GM19452 (cell line): Measurements from ENCODE around the gene DEGS2.
A peak's percentile ranks its signal among the peaks of the same experiment; 100 is the strongest.

Experiments used
- ATAC-seq: cut with Tn5 transposase; IDR thresholded peaks from one replicate; pipeline ENCODE4 v1.9.1; 2021; ENCODE audit not compliant: unreplicated experiment

Gene DEGS2

DNA sequence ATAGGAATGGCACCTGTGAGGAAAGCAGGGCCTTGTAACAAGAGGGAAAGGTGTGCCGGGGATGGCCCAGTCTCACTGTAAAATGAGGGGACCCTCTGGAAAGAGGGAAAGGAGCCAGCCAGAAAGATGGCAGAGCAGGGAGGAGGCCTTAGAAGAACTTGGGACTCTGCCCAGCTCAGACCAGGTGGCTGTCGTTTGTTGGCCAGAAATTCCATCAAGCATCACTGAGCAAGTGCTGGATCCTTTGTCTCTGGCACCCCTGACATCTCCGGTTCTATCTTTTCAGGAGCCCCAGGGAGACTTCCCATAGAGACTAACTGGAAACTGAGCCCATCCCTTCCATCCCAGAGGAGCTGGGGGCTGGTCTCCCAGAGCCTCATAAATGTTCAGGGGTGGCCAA lies 43.3 kb downstream of the DEGS2 start:
- no peak for ATAC-seq

DNA sequence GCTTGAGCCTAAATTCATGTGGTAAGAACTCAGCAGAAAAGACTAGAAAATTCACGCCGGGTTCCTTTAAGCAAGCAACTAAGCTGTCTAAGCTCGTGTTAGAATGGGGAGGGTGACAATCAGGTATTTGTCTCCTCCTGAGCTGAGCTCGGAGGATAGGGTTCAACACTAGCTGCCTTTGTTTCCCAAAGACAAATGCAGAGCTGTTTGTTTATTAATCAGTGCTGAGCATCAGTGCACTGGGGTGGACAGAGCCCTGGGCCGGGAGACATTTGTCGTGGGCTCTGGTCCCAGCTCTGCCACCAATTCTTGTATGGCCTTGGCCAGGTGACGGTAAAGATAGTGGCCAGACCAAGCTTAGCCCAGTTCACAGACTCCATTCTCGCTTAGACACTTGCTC lies 43.7 kb downstream of the DEGS2 start:
- no peak for ATAC-seq

DNA sequence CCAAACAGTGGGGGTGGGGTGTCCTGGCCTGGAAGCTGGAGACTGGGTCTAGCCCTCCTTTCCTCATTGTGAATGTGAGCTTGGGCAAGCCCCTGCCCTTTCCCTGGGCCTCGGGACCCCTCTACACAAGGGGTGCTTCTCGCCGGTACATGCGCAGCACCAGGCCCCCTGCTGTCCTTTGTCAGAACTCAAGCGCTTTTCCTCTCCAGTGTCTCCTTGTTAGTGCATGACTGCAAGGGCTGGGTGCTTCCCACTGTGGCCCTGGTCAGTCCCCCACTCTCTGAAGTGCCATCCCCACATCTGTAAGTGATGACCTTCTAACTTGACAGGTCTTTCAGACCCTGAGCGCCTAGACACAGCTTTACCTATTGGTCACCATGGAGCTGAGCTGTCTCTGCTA lies 44.2 kb downstream of the DEGS2 start:
- ATAC-seq = no peak

DNA sequence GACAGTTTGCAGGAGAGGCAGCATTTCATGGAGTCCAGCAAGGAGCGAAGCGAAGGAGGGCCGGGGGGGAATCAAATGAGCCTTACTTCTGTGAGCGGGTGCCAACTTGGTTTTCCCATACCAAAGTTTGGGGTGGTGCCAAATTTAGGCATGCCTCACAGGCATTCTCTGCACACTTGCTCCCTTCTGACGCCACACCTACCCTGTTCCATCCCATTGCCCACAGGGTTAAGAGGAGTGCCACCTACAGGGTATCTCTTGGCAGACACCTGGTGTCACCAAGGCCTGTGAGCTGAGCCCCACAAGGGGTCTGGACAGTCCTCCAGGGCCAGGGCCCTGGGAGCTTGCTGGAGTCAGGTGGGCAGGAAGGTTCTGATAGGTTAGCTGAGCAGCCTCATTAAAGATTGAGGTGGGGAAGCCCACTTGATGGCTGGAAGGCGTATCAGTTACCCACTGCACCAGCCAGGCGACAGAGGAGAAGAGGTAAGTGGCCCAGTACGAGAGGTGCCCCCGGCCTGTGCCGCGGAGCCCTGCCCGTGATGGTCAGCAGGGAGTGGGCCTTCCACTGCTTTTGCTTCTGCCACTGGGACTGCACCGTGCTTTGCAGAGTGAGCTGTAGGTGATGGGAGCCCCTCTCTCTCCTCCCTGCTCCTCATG lies 45.2 kb downstream of the DEGS2 start:
- ATAC-seq = no peak

GRCh38 chr14:100111931-100112704 lies 47.3 kb downstream of the DEGS2 start:
- no peak for ATAC-seq

GRCh38 chr14:100110816-100111215 lies 48.6 kb downstream of the DEGS2 start:
- no peak for ATAC-seq

- no peak for ATAC-seq
These were observed 49.9 kb downstream of the DEGS2 start for GRCh38 chr14:100109594-100109955.

DNA sequence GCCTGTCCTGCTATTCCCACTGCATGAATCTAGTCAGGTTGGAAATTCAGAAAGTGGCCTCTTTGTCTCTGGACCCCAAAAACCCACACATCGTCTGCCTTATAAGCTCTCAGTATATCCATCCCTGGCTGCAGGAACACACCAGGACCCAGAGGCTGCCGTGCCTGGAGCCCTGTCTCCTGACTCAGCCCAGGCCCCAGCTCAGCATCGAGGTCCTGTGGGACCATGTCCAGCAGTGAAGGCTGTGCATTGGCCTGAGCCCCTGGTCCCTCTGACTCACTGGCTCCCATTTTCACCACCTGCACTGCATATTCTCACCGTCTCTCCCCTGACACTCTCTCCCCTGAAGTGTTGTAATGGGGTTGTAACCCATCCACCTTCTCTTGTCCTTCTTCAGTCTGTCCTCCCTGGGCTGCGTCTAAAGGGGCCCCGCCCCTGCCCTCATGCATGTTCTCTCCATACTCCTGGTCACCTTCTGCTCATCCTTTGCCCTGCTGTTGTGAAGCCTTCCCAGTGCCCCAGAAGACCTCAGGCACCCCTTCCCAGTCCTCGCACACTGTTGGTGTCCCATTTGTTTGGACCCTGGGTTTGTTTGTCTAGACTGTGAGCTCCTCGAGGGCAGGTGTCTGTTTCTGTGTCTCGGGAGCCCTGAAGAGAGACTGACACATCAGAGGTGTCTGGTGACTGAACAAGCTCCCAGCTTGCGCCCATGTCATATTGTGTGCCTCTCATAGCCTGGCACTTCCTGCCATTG lies 50.4 kb downstream of the DEGS2 start:
- ATAC-seq = no peak

GRCh38 chr14:100108042-100108825 lies 51.2 kb downstream of the DEGS2 start:
- ATAC-seq = peak; percentile 72

DNA sequence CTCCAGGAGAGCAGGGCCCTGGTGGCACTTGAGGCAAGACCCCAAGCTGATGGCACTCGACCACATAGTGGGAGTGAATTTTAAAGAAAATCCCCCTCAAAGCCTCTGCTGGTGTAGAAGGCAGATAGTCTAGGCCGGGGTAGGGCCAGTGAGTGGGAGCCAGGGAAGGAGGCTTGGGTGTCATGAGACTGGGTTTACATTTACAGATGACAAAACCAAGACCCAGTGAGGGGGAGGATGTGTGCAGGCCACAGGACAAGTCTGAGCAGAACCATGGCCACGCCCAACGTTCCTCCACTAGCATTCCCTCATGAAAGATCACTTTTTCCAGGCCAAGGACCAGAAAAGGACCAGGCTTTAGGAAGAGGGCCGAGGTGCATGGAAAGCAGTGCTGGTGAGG lies 52.2 kb downstream of the DEGS2 start:
- ATAC-seq = no peak

GRCh38 chr14:100106250-100107112 lies 53.0 kb downstream of the DEGS2 start:
- no peak for ATAC-seq

- ATAC-seq = no peak
These were observed 53.9 kb downstream of the DEGS2 start for GRCh38 chr14:100105357-100106169.

DNA sequence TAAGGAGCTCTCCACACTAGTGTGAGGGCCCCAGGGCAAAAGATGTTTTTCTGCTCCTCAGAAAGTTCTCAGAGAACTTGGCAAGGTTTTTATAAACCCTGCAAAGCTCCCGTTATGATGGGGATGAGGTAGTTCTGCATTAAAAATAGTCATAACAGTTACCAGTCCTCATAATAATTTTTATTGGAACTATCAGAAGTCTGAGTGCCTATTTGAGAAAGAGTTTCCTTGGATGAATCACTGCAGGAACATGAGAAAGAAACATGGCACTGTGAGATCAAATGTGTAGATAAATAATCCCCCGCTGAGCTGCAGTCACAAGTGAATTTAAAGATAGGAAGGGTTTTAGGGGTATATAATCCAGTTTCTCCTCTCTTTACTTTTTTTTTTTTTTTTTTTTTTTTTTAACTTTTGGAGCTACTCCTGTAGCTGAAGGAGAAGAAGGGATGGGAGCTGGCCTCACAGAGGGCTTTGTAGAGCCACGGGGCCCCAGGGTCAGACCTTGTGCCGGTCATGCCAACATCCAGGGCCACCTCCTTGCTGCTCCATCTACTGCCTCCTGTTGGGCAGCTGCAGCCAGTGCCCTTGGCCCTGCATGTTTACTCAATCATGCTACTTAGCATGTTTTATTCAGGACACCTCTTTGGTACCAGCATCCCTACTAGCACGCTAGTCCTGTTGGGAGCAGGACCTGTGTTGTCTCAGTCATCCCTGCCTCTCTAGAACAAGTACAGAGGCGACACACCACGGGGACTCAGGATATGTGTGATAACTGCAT lies 54.7 kb downstream of the DEGS2 start:
- no peak for ATAC-seq

GRCh38 chr14:100104006-100104352 lies 55.5 kb downstream of the DEGS2 start:
- no peak for ATAC-seq

DNA sequence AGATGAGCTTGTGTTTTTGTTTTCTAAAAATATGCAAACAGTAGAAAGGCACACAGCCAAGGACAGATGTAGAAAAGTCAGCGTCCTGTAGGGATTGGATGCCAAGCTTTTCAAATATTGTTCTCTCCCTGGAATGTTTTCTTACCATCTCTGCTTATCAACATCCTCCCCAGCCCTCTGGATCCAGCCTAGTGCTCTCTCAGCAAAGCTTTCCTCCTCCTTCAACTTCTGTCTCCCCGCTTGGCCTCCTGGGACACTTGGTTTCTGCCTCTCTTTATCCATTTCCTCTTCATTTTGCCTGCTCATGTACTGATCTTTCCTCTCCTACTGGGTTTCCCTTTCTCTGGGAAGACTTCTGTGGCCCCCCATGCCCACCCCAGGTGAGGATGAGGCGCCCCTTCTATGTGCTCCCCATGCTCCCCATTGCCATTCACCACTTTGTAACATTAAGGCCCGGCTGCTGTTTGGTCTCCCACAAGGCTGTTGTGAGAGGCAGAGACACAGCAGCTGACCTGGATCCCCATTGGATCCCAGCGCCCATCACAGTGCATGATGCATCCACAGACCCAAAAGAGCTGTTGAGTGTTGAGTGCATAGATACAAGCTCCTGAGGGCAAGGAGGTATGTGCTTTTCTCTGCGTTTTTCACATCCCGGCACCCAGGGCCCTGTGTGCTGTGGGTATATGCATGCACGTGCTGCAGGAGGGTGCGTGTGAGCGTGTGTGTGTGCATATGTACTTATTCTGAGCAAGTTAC lies 56.0 kb downstream of the DEGS2 start:
- ATAC-seq = no peak

DNA sequence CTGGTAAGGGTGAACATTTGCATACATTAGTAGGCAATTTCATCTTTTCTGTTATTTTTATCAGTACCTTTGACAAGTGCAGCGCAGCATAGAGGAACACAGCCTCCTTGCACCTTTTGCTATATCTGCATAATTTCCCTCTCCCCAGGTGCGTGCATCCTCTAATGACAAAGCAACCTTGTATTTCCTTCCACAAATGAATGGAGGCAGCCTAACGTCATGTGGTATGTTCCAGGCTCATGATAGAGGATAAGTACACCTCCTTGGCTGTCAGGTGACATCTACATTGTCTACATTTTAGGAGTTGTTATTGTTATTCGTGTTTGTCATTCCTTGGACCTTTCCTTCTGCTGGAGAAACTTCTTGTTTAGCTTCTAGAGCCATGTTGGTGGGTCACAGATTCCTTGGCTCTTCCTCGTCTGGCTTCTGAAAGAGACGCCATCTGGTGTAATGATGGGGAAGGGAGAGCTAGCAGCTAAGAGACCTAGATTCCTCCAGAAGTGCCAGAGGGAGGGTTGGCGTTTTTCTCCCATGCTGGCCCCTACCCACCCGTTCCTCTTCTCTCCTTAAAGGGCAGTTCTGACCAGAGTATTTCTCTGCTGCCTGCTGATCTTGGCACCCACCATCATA lies 57.2 kb downstream of the DEGS2 start:
- ATAC-seq = no peak

DNA sequence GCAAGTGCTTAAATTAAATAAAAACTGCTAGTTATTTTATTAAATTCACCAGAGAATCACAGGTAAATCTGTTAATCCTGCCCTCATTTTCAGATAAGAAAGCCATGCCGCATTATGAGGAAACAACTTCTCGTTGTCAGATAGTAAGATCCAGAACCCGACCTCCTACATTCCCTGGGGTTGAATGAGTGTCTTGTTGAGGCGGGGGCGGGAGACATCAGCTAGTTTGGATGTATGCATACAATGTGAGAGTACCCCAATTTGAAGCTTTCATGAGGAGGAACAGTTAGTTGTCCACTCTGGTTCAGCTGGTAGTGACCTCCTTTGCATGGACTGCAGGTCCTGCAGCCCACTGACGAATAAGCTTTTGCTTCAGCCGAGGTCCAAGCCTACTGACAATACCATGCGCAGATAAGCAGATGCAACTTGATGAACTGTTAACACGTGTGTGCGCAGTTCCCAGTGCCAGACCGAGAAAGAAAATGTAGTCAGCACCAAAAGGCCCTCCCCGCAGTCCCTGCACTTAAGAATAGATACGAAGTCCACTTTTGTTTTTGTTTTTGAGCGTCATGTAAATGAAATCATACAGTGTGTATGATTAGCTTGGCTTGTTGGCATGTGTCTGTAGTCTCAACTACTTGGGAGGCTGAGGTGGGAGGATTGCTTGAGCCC lies 59.3 kb downstream of the DEGS2 start:
- no peak for ATAC-seq
